Activated T-cell treated with anti-CD3 and anti-CD28 coated beads, Interleukin-2, amount 50 U/mL, for 24 hours (primary cell): ENCODE measurements around the gene RAD51B.
"Not testable (repeated sequence)": the region's sequence is repeated elsewhere in the genome, so short reads cannot be mapped to it uniquely, and the experiment has no call there.

Source experiments
- DNase-seq: peaks from one replicate; pipeline ENCODE4 v3.0.0-alpha.2; 2020
- H3K27ac Mint-ChIP-seq: 2 replicates; pipeline ENCODE4 v1.8.0; 2020; ENCODE audit warnings: mild to moderate bottlenecking, mixed read lengths
- H3K27me3 Mint-ChIP-seq: 2 replicates; pipeline ENCODE4 v1.8.0; 2020; ENCODE audit warnings: mixed read lengths
- H3K36me3 Mint-ChIP-seq: 2 replicates; pipeline ENCODE4 v1.8.0; 2020; ENCODE audit warnings: low read depth, mixed read lengths
- H3K4me1 Mint-ChIP-seq: 2 replicates; pipeline ENCODE4 v1.8.0; 2020; ENCODE audit warnings: low read depth, mixed read lengths
- H3K4me3 Mint-ChIP-seq: 2 replicates; pipeline ENCODE4 v1.8.0; 2020; ENCODE audit warnings: mild to moderate bottlenecking, moderate library complexity, mixed read lengths
- H3K9me3 Mint-ChIP-seq: 2 replicates; pipeline ENCODE4 v1.8.0; 2020; ENCODE audit warnings: mixed read lengths

Gene RAD51B

DNA sequence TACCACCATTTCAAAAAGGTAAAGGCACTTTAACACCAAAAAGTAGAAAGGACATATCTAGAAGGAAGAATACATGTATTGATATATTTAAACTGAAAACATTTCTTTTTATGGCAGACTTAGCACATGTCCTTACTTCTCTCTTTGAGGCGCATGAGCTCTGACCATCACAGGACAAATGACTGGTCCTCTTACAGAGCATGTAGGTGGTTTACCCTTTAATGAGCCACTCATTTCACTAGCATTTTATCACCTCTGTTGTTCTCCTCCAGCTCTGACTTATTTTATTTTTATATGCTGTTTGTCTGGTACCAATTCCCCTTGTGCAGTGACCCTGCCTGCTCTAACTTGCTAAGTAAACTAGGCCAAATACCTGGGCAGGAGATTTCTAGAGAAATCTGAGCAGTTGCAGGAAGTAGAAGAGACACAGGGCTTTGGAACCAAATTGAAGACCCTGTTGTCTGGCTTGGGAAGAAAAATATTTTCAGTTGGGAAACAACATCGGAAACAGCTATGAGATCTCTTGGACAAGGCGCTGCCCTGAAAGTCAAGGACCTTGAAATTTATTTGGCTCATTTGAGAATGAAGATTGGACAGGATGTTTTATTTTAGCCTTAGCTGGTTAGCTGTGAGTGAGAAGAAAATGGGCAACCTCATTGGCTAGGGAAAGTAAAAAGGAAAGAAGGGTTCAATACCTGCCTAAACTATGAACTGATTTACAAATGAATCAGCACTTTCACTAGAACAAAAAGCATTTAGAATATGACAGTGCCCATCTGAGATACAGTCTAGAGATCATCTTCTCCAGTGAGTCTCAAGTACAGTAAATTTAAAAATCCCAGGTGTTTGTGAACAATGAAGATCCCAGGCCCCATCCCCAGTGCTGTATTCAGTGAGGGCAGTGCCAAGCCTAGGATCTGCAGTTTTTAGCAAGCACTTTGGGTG, 598.9 kb downstream of the RAD51B start:
- Mint-ChIP-seq H3K27me3 (no peaks in the 10 kb centered on the region), H3K27ac (no peak overlapping the region), H3K36me3 (no peaks in the 10 kb centered on the region), H3K4me1 (peaks cover 15% of the 10 kb centered on the region), H3K9me3 (no peaks in the 10 kb centered on the region), H3K4me3 (no peak overlapping the region)
- DNase-seq: no peak

DNA sequence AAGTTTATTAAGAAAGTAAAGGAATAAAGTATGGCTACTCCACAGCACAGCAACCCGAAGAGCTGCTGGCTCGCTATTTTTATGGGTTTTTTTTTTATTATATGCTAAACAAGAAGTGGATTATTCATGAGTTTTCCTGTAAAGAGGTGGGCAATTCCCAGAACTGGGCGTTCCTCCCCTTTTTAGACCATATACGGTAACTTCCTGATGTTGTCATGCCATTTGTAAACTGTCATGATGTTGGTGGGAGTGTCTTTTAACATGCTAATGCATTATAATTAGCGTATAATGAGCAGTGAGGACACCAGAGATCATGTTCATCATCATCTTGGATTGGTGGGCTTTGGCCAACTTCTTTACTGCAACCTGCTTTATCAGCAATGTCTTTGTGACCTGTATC, 600.8 kb downstream of the RAD51B start:
- Mint-ChIP-seq H3K9me3 (no peaks in the 10 kb centered on the region), H3K4me1 (peaks cover 15% of the 10 kb centered on the region), H3K4me3 (no peak overlapping the region), H3K27me3 (no peaks in the 10 kb centered on the region), H3K36me3 (no peaks in the 10 kb centered on the region), H3K27ac (no peak overlapping the region)
- DNase-seq: no peak

DNA sequence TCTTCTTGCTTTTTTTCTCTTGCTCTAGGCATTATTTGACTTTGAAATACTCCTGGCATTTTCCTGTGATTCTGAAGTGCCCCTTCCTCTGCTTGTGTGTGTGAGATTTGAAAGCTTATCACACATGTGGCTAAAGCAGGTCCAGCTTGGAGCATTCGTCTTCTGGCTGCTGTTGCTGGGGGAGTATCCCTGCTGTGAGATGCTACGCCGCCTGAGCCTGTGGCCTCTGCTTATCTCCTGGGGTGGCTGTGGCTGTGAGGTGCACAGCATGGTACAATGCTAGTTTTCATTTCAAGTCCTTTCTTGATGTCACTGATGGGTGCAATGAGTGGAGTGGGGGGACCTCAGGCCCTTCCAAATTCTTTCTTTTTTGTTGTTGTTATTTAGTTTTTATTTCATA, 601.5 kb downstream of the RAD51B start:
- no peak overlapping the region for H3K27ac Mint-ChIP-seq
- DNase-seq: no peak
- H3K27me3 Mint-ChIP-seq: no peaks in the 10 kb centered on the region
- H3K4me1 Mint-ChIP-seq: peaks cover 15% of the 10 kb centered on the region
- H3K36me3 Mint-ChIP-seq: no peaks in the 10 kb centered on the region
- H3K9me3 Mint-ChIP-seq: no peaks in the 10 kb centered on the region
- H3K4me3 Mint-ChIP-seq: no peak overlapping the region

DNA sequence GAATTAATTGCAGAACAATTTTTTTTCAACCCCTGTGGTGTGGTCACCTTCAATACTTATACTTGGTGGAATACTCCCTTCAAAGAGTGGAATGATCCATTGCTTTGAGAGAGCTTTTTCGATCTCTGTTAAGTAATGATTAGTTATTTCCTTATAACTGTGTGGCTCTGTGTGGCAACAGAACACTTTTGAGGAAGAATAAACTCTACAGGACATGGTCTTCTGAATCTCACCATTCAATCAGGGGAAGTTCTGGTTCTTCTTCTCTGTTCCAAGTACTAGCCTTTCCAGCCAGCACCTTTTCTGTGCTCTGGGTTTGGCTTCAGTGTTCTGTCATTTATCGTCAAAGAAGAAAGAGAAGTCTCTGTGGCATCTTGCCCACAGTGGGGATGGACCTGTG, 604.1 kb downstream of the RAD51B start:
- H3K27ac Mint-ChIP-seq: no peak overlapping the region
- H3K9me3 Mint-ChIP-seq: no peaks in the 10 kb centered on the region
- H3K36me3 Mint-ChIP-seq: no peaks in the 10 kb centered on the region
- no peaks in the 10 kb centered on the region for H3K27me3 Mint-ChIP-seq
- peaks cover 12% of the 10 kb centered on the region for H3K4me1 Mint-ChIP-seq
- DNase-seq: no peak
- H3K4me3 Mint-ChIP-seq: no peak overlapping the region

DNA sequence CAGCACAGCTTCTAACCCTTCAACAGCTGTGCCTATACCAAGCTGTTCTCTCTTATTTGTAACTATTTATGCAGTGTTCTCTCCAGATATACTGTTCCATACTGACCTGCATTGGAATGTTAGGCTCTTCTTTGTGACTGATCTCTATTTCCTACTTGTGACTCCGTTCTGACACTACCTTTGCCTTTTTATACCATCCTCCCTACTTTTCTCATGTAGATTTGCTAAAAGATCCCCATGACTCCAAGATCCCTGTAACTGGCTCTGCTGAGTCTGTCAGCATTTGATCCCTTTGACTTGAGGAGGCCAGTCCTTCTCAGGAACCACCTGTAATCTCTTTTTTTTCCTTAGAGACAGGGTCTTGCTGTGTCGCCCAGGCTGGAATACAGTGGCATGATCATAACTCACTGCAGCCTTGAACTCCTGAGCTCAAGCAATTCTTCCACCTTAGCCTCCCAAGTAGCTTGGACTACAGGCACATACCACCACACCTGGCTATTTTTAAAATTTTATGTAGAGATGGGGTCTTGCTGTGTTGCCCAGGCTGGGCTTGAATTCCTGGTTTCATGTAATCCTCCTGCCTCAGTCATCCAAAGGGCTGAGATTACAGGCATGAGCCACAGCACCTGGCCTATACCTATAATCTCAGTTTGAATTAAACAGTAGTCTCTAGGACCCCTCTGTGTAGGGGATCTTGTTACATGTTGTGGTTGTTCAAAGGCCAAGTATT, 605.0 kb downstream of the RAD51B start:
- no peak overlapping the region for H3K4me3 Mint-ChIP-seq
- H3K4me1 Mint-ChIP-seq: peaks cover 4% of the 10 kb centered on the region
- no peaks in the 10 kb centered on the region for H3K9me3 Mint-ChIP-seq
- H3K27ac Mint-ChIP-seq: no peak overlapping the region
- no peaks in the 10 kb centered on the region for H3K27me3 Mint-ChIP-seq
- DNase-seq: no peak
- no peaks in the 10 kb centered on the region for H3K36me3 Mint-ChIP-seq

DNA sequence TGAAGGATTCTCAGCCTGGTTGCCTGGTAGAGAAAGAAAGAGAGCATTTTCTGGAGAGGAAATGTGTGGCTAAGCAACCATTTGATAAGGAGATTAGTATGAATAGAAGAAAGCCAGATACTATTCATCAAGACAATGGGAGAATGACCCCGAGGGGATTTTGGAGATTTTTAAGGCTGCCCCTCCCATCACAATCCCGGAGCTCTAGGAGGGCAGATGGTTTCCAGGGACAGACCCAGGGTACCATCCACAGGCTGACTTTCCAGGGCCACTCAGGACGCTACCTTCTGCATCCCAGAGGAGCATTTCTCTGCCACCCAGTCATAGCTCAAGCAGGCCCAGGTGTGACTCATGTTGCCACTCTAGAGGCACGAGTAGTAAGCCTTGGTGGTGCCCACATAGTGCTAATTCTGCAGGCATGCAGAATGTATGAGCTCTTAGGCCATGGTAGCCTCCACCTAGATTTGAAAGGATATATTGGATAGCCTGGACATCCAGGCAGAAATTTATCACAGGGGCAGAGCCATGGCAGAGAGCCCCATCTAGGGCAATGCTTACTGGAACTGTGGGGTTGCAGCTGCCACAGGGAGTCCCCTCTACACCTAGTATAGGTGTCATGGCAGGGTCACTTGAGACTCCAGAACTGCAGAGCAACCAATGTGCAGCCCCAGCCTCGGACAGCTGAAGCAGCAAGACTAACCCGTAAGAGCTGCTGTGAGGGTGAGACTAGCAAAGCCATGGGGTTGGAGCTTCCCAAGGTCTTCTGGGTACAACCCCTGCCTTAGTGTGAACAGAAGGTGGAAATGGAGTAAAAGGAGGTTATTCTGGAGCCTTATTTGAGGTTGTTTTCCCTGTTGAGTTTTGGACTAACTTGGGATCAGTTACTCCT, 607.3 kb downstream of the RAD51B start:
- H3K27ac Mint-ChIP-seq: no peak overlapping the region
- no peaks in the 10 kb centered on the region for H3K27me3 Mint-ChIP-seq
- no peak overlapping the region for H3K4me3 Mint-ChIP-seq
- H3K36me3 Mint-ChIP-seq: peaks cover 2% of the 10 kb centered on the region
- no peak for DNase-seq
- H3K4me1 Mint-ChIP-seq: no peaks in the 10 kb centered on the region
- no peaks in the 10 kb centered on the region for H3K9me3 Mint-ChIP-seq

DNA sequence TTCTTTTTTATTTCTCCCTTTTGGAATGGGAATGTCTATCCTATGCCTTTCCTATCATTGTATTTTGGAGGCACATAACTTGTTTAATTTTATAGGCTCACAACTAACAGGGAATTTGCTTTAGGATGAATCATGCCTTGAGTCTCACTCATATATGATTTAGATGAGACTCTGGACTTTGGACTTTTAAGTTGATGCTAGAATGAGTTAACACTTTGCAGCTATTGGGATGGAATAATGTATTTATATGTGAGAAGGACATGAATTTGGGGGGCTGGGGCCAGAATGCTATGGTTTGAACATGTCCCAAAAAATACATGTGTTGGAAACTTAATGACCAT, 607.9 kb downstream of the RAD51B start:
- H3K9me3 Mint-ChIP-seq: no peaks in the 10 kb centered on the region
- peaks cover 2% of the 10 kb centered on the region for H3K36me3 Mint-ChIP-seq
- H3K4me1 Mint-ChIP-seq: no peaks in the 10 kb centered on the region
- DNase-seq: no peak
- H3K27me3 Mint-ChIP-seq: no peaks in the 10 kb centered on the region
- H3K4me3 Mint-ChIP-seq: no peak overlapping the region
- no peak overlapping the region for H3K27ac Mint-ChIP-seq

DNA sequence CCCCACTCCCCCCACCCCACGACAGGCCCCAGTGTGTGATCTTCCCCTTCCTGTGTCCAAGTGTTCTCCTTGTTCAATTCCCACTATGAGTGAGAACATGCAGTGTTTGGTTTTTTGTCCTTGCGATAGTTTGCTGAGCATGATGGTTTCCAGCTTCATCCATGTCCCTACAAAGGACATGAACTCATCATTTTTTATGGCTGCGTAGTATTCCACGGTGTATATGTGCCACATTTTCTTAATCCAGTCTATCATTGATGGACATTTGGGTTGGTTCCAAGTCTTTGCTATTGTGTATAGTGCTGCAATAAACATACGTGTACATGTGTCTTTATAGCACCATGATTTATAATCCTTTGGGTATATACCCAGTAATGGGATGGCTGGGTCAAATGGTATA, 609.3 kb downstream of the RAD51B start:
- H3K27me3 Mint-ChIP-seq, H3K4me1 Mint-ChIP-seq, H3K4me3 Mint-ChIP-seq, DNase-seq, H3K9me3 Mint-ChIP-seq, H3K27ac Mint-ChIP-seq, H3K36me3 Mint-ChIP-seq: not testable (repeated sequence)

DNA sequence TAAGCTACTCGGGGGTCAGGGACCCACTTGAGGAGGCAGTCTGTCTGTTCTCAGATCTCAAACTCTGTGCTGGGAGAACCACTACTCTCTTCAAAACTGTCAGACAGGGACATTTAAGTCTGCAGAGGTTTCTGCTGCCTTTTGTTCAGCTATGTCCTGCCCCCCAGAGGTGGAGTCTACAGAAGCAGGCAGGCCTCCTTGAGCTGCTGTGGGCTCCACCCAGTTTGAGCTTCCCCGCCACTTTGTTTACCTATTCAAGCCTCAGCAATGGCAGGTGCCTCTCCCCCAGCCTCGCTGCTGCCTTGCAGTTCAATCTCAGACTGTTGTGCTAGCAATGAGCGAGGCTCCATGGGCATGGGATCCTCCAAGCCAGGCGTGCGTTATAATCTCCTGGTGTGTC, 614.6 kb downstream of the RAD51B start:
- not testable (repeated sequence) for H3K36me3 Mint-ChIP-seq, H3K4me3 Mint-ChIP-seq, H3K27ac Mint-ChIP-seq, H3K4me1 Mint-ChIP-seq, H3K9me3 Mint-ChIP-seq, H3K27me3 Mint-ChIP-seq, DNase-seq

DNA sequence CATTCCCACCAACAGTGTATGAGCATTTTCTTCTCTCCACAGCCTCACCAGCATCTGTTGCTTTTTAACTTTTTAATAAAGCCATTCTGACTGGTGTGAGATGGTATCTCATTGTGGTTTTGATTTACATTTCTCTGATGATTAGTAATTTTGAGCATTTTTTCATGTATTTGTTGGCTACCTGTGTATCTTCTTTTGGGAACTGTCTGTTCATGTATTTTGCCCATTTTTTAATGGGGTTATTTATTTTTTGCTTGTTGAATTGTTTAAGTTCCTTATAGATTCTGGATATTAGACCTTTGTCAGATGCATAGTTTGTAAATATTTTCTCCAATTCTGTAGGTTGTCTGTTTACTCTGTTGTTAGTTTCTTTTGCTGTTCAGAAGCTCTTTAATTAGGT, 616.1 kb downstream of the RAD51B start:
- not testable (repeated sequence) for H3K4me1 Mint-ChIP-seq, DNase-seq, H3K27ac Mint-ChIP-seq, H3K36me3 Mint-ChIP-seq, H3K27me3 Mint-ChIP-seq, H3K4me3 Mint-ChIP-seq, H3K9me3 Mint-ChIP-seq

DNA sequence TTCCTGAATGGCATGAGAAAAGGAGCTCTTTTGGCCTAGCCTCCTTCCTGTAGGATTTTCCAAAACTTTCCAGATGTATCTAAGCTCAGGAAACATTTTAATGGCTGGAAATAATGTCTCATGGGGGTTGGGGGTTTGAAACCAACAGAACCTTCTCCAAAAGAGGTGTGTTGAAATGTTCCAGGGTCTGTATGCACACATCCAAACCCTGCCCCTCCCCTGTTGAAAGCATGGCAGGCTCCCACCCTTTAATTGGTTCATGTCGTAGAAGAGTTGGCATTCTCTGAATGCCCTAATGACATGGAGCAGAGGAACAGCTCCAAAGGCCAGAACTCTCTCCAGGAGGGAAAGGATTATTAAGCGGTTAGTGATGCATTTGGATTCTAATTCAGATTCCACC, 620.1 kb downstream of the RAD51B start:
- H3K9me3 Mint-ChIP-seq: peaks cover 5% of the 10 kb centered on the region
- H3K27me3 Mint-ChIP-seq: no peaks in the 10 kb centered on the region
- no peak overlapping the region for H3K27ac Mint-ChIP-seq
- no peak overlapping the region for H3K4me3 Mint-ChIP-seq
- H3K4me1 Mint-ChIP-seq: peaks cover 4% of the 10 kb centered on the region
- H3K36me3 Mint-ChIP-seq: peaks cover 3% of the 10 kb centered on the region
- DNase-seq: no peak

DNA sequence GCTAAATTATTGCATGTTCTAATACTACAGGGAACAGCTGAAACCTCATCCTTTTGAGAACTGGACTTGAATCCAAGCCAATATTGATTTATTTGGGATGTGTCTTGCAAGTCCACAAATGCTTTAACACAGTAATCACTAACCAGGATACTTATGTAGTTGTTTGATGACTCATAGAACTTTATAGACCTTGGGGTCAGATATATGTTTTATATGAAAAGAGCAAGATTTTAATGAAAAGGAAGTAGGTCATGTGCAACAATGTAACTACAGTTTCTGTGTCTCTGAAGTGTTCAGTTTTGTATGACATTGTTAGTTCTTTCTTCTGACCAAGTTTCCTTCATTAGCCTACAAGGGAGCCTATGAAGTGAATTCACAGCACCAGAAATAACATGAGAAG, 621.2 kb downstream of the RAD51B start:
- Mint-ChIP-seq H3K4me3 (no peak overlapping the region), H3K9me3 (peaks cover 5% of the 10 kb centered on the region), H3K27me3 (no peaks in the 10 kb centered on the region), H3K36me3 (peaks cover under 1% of the 10 kb centered on the region), H3K4me1 (peaks cover 3% of the 10 kb centered on the region), H3K27ac (no peak overlapping the region)
- no peak for DNase-seq

DNA sequence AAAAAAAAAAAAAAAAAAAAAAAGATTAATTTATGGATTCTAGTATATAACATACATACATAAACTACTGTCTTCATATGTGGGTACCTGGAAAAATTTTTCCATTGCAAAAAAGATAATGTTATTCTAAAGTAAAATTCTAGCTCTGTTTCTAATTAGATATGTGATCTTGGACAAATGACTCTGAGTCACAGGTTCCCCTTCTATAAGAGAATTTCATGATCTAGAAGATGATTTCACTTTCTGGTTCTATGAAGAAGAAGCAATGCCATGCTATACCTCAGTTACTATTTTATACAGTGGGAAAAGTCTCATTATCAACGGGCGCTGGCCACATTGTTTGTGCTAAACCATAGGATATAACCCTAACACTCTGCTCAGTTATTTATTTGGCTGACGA, 622.0 kb downstream of the RAD51B start:
- no peak overlapping the region for H3K27ac Mint-ChIP-seq
- no peak for DNase-seq
- no peaks in the 10 kb centered on the region for H3K36me3 Mint-ChIP-seq
- H3K4me1 Mint-ChIP-seq: peaks cover 3% of the 10 kb centered on the region
- H3K9me3 Mint-ChIP-seq: peaks cover 2% of the 10 kb centered on the region
- no peak overlapping the region for H3K4me3 Mint-ChIP-seq
- H3K27me3 Mint-ChIP-seq: no peaks in the 10 kb centered on the region

DNA sequence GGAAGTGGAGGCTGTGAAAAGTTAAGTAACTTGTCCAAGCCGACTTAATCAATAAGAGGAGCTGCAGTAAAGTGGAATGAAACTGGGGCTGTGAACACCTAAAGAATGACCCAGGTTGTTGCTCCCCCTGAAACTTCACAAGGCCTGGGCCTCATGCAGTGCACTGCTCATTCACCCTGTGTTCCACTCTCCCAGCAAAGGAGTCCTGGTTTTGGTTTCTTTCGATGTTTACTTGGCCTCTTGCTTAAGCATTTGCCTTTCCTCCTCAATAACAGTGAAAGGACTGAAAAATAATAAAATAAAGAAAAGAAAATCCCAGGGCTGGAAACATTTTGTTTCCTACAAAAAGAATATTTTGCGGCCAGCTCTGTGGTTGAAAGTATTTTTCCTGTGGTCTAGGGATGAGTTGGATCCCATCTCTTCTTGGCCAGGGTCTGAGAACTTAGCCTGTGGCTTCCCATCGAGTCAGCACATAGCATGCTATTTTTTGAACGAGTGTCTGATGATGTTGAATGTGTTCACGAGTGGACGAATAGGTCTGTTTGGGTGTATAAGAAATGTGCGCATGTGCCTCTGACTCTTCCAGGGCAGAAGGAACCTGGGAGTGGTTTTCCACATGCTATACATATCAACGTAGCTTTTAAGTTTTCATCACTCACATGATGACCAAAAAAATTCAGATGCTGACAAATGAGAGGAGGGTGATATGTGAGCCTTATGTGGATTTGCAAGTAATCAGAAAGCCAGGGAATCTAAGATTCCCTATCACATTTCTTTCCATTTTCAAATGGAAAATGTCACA, 623.5 kb downstream of the RAD51B start:
- H3K4me1 Mint-ChIP-seq: peaks cover 3% of the 10 kb centered on the region
- no peak overlapping the region for H3K27ac Mint-ChIP-seq
- no peaks in the 10 kb centered on the region for H3K36me3 Mint-ChIP-seq
- no peak for DNase-seq
- no peaks in the 10 kb centered on the region for H3K9me3 Mint-ChIP-seq
- no peaks in the 10 kb centered on the region for H3K27me3 Mint-ChIP-seq
- no peak overlapping the region for H3K4me3 Mint-ChIP-seq
